ENCODE results near the gene MARCHF3. TPM values are rescaled to one million over a fixed set of nuclear protein-coding genes. Genes with fewer than 3 reads are reported as not detected.

MARCHF3 gene
- total and polyA plus RNA-seq, 2 donors from 2014 or later = 1.5 to 8.0 TPM

DNA sequence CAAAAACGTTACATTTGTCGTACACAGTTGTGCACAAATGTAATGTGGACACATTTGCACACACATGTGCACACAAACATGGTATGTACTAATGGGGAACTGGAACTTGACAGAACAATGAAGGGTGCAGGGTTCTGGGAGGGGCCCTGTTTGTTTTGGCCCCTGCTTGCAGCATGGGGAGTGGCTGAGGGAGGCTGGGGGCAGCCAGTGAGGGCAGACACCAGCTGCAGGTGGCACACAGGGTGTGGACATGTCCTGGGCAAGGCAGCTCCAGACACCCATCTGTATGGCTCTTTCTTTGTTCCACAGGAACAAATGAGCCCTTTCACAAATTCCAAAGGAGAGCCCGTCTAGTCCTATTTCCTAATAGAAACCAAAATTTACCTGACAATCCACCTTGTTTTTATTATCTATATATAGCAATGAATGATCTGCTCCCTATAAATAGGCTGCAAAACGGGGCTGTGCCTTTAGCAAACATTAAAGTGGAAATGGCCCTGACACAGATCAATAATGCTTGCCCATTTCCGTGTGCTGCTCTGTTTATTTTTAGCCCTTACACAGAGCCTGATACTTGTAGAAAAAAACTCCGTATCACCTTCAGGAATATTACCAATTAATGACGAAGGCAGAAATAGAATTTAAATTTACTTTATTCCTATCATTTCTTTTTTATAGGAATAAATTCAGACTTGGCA lies 26.4 kb downstream of the MARCHF3 start:
- H3K27me3 ChIP-seq (ENCODE audit: control insufficient read depth, insufficient read depth, low read length) = no peaks in the 10 kb centered on the region
- no peak overlapping the region for H3K9ac ChIP-seq (ENCODE audit: low read length in 3 of 3)
- H3K4me3 ChIP-seq (ENCODE audit: low read length in 3 of 3) = no peak overlapping the region
- intact Hi-C loops (cut with DNase I) = no loop called here
- no peak overlapping the region for H3K27ac ChIP-seq (ENCODE audit: low read depth in 2 of 2, low read length in 2 of 2)
- no peaks in the 10 kb centered on the region for H3K36me3 ChIP-seq (ENCODE audit: control insufficient read depth in 2 of 3, insufficient read depth in 3 of 3, low read length in 3 of 3)
- no peaks in the 10 kb centered on the region for H3K9me3 ChIP-seq (ENCODE audit: control insufficient read depth in 2 of 3, insufficient read depth in 1 of 3, low read length in 3 of 3)
- FAIRE-seq (no peak), DNase-seq (no peak)
- no peaks in the 10 kb centered on the region for H3K4me1 ChIP-seq (ENCODE audit: control insufficient read depth in 2 of 3, insufficient read depth in 2 of 3, low read depth in 1 of 3, low read length in 3 of 3)
- TF ChIP-seq, protein P1, sequence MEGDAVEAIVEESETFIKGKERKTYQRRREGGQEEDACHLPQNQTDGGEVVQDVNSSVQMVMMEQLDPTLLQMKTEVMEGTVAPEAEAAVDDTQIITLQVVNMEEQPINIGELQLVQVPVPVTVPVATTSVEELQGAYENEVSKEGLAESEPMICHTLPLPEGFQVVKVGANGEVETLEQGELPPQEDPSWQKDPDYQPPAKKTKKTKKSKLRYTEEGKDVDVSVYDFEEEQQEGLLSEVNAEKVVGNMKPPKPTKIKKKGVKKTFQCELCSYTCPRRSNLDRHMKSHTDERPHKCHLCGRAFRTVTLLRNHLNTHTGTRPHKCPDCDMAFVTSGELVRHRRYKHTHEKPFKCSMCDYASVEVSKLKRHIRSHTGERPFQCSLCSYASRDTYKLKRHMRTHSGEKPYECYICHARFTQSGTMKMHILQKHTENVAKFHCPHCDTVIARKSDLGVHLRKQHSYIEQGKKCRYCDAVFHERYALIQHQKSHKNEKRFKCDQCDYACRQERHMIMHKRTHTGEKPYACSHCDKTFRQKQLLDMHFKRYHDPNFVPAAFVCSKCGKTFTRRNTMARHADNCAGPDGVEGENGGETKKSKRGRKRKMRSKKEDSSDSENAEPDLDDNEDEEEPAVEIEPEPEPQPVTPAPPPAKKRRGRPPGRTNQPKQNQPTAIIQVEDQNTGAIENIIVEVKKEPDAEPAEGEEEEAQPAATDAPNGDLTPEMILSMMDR (IDR thresholded peaks at IDR 0.05; ENCODE audit: borderline replicate concordance, extremely low read depth, insufficient read depth) = no peak

- intact Hi-C loops (cut with DNase I) = no loop called here
- no peaks in the 10 kb centered on the region for H3K9me3 ChIP-seq (ENCODE audit: control insufficient read depth in 2 of 3, insufficient read depth in 1 of 3, low read length in 3 of 3)
- no peak overlapping the region for H3K27ac ChIP-seq (ENCODE audit: low read depth in 2 of 2, low read length in 2 of 2)
- H3K9ac ChIP-seq (ENCODE audit: low read length in 3 of 3) = no peak overlapping the region
- H3K27me3 ChIP-seq (ENCODE audit: control insufficient read depth, insufficient read depth, low read length) = no peaks in the 10 kb centered on the region
- TF ChIP-seq, protein P1 (IDR thresholded peaks at IDR 0.05; ENCODE audit: borderline replicate concordance, extremely low read depth, insufficient read depth) = no peak
- no peaks in the 10 kb centered on the region for H3K4me1 ChIP-seq (ENCODE audit: control insufficient read depth in 2 of 3, insufficient read depth in 2 of 3, low read depth in 1 of 3, low read length in 3 of 3)
- H3K4me3 ChIP-seq (ENCODE audit: low read length in 3 of 3) = no peak overlapping the region
- FAIRE-seq (no peak), DNase-seq (no peak)
- H3K36me3 ChIP-seq (ENCODE audit: control insufficient read depth in 2 of 3, insufficient read depth in 3 of 3, low read length in 3 of 3) = no peaks in the 10 kb centered on the region
Observed at GRCh38 chr5:127002390-127002789, 28.0 kb downstream of the MARCHF3 start.

DNA sequence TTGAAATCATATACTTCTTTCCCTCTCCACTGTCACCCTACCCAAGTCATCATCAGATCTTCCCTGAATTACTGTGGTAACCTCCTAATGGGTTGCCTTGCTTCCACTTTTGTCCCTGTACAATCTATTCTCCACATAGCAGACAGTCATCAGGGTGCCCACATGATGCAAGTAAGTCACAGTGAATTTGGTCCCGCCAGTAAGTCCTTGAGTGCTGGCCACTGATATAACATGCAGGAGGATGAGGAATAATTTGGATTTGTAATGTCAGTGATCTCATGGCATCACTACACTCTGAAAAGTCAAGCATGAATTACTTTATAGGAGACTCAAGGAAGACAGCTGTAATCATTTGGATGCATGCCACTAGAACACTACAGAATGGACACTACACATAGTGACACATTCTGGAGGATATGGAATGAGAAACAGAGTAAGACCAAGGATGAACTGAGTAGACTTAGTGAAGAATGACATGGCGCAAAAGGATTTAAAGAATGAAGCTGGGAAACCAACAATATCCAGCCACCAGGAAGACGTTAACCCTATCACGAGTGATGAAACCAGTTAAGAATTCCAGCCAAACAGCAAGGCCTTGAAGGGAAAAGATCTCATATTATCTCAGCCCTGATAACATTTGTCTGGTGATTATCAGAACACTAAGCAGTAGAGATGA lies 28.6 kb downstream of the MARCHF3 start:
- no peak overlapping the region for H3K9ac ChIP-seq (ENCODE audit: low read length in 3 of 3)
- intact Hi-C loops (cut with DNase I) = no loop called here
- H3K4me1 ChIP-seq (ENCODE audit: control insufficient read depth in 2 of 3, insufficient read depth in 2 of 3, low read depth in 1 of 3, low read length in 3 of 3) = no peaks in the 10 kb centered on the region
- H3K9me3 ChIP-seq (ENCODE audit: control insufficient read depth in 2 of 3, insufficient read depth in 1 of 3, low read length in 3 of 3) = no peaks in the 10 kb centered on the region
- H3K27ac ChIP-seq (ENCODE audit: low read depth in 2 of 2, low read length in 2 of 2) = no peak overlapping the region
- DNase-seq (no peak), FAIRE-seq (no peak)
- no peak overlapping the region for H3K4me3 ChIP-seq (ENCODE audit: low read length in 3 of 3)
- TF ChIP-seq, protein P1 (IDR thresholded peaks at IDR 0.05; ENCODE audit: borderline replicate concordance, extremely low read depth, insufficient read depth) = no peak
- no peaks in the 10 kb centered on the region for H3K36me3 ChIP-seq (ENCODE audit: control insufficient read depth in 2 of 3, insufficient read depth in 3 of 3, low read length in 3 of 3)
- no peaks in the 10 kb centered on the region for H3K27me3 ChIP-seq (ENCODE audit: control insufficient read depth, insufficient read depth, low read length)
